ENCODE results near the gene SNX30.

GRCh38 chr9:112822618-112823017 is 72.1 kb downstream of the SNX30 start:
- no peak for TF ChIP-seq EZH2 (IDR thresholded peaks at IDR 0.05; ENCODE audit: low read depth)
- TF ChIP-seq, protein P1, sequence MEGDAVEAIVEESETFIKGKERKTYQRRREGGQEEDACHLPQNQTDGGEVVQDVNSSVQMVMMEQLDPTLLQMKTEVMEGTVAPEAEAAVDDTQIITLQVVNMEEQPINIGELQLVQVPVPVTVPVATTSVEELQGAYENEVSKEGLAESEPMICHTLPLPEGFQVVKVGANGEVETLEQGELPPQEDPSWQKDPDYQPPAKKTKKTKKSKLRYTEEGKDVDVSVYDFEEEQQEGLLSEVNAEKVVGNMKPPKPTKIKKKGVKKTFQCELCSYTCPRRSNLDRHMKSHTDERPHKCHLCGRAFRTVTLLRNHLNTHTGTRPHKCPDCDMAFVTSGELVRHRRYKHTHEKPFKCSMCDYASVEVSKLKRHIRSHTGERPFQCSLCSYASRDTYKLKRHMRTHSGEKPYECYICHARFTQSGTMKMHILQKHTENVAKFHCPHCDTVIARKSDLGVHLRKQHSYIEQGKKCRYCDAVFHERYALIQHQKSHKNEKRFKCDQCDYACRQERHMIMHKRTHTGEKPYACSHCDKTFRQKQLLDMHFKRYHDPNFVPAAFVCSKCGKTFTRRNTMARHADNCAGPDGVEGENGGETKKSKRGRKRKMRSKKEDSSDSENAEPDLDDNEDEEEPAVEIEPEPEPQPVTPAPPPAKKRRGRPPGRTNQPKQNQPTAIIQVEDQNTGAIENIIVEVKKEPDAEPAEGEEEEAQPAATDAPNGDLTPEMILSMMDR (conservative IDR thresholded peaks at IDR 0.05) = no peak
